Stimulated activated CD4-positive, alpha-beta T cell treated with anti-CD3 and anti-CD28 coated beads, Interleukin-1b, Interleukin-23, amount 100 ng/mL, for 1 hour (primary cell): ENCODE results near the gene SGO2.
"Not testable (repeated sequence)": the region's sequence is repeated elsewhere in the genome, so short reads cannot be mapped to it uniquely, and the experiment has no call there.

Source experiments
- DNase-seq, 2 donors: peaks; one replicate each; pipeline ENCODE4 v3.0.0-alpha.2; 2020; ENCODE audit warnings: low read depth in 2 of 2

SGO2 gene

GRCh38 chr2:200619279-200619678 lies 93.3 kb downstream of the SGO2 start:
- no peak for DNase-seq

GRCh38 chr2:200620606-200621390 lies 94.8 kb downstream of the SGO2 start:
- no peak for DNase-seq

DNA sequence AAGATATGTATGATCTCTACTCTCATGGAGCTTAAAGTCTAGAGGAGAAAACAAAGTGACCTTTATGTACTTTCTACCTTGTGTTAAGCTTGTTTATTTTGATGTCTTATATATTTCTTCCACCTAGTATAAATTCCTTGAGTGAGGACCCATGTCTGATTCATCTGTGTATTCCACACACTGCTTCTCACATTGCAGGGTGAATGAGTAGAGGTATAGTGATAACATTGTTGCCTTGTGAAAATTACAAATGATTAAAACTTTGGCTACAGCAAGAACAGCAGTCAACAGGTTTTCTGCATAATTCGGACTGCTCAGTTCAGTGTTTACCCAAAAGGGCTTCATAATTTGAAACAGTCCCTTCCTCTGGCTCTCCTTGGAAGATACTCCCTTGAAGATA lies 96.1 kb downstream of the SGO2 start:
- DNase-seq = no peak

DNA sequence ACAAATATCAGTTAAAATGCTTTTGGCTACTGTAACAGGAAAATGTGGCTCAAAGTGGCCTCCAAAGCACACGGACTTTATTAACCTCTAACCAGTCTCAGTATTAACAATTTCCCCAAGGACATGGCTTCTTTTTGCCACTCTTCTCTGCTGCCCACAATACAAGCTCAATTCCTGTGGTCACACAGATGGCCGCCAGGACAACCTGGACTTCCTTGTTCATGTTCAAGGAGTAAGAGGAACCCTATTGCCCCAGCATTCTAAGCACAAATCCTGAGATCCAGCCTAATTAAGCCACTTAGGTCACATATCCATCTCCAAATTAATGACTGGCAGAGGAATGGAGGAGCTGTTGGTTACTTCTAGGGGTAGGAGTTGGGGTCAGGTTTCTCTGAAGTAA lies 98.0 kb downstream of the SGO2 start:
- DNase-seq = no peak

- no peak for DNase-seq
Measured at GRCh38 chr2:200624658-200625057, 98.7 kb downstream of the SGO2 start.

DNA sequence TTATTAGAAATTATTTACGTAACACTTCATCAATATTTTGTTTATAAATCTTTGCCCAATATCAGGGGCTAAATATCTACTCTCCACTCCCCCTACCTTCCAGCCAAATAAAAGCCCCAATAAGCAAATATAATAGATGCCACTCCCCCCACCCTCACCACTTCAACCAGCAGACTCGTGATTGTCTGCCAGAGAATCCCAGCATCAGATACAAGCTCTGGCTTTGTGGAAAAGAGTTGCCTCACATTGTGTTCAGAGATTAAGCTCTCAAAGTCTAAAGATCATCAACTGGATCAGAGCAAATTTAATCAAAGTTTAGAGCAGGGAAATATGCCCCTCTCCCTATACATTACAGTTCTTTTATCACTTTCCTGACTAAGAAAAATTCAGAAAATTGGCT lies 99.3 kb downstream of the SGO2 start:
- no peak for DNase-seq

GRCh38 chr2:200625958-200626363 lies 100.0 kb downstream of the SGO2 start:
- DNase-seq = no peak

GRCh38 chr2:200627110-200627770 lies 101.2 kb downstream of the SGO2 start:
- DNase-seq = no peak

DNA sequence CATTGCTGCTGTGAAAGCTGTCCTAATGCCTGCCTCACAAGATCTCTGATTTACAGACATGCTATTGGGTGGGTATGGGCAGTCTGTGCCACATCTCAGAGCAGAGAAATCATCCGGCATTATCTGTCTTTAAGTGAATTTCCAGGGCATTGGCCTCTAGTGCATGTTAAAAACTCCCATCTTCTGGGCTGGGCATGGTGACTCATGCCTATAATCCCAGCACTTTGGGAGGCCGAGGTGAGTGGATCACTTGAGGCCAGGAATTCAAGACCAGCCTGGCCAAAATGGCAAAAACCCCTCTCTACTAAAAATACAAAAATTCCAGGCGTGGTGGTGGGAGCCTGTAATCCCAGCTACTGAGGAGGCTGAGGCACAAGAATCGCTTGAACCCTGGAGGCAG lies 102.5 kb downstream of the SGO2 start:
- DNase-seq = not testable (repeated sequence)

DNA sequence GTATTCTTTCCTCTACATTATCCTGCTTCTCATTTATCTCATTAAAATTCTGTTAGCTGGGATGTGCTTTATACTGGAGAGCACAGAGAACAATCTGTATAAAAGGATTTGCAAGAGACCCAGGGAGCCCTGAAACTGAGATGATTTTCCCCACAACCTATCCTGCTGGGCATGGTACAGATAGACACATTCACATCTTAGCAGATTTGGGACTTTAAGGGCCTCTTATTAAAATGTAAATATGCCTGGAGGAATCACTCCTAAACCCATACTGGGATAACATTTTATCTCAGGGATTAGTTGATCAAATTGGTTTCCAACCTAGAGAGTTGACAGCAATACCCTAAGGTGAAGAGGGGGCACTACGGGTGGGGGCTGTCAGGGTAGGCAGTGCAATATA lies 105.3 kb downstream of the SGO2 start:
- no peak for DNase-seq
